Measurements from ENCODE around the gene TMEM245.

GRCh38 chr9:109040571-109040970 is 79.2 kb downstream of the TMEM245 start:
- TF ChIP-seq ZBTB44 (tag by site-specific recombination; IDR thresholded peaks at IDR 0.05) (no peak), BCL6B (tag by site-specific recombination; IDR thresholded peaks at IDR 0.05) (no peak), YY1 (tag by site-specific recombination; IDR thresholded peaks at IDR 0.05) (no peak), CTCF (tag by site-specific recombination; IDR thresholded peaks at IDR 0.05) (no peak), ZNF701 (tag by site-specific recombination; IDR thresholded peaks at IDR 0.05) (no peak), ZBTB10 (tag by site-specific recombination; IDR thresholded peaks at IDR 0.05) (no peak)
